Measurements from ENCODE around the gene RUNX2.

Gene RUNX2

GRCh38 chr6:45433533-45434380 is 105.6 kb downstream of the RUNX2 start:
- DNase-seq (ENCODE audit: low read depth in 2 of 2): no peak

- no peak for DNase-seq (ENCODE audit: low read depth in 2 of 2)
Observed at GRCh38 chr6:45434381-45434700, 106.2 kb downstream of the RUNX2 start.

- DNase-seq (ENCODE audit: low read depth in 2 of 2): no peak
Observed at GRCh38 chr6:45436544-45437438, 108.7 kb downstream of the RUNX2 start.

GRCh38 chr6:45437439-45437815 is 109.3 kb downstream of the RUNX2 start:
- no peak for DNase-seq (ENCODE audit: low read depth in 2 of 2)

- no peak for DNase-seq (ENCODE audit: low read depth in 2 of 2)
Observed at GRCh38 chr6:45438151-45438550, 110.0 kb downstream of the RUNX2 start.

- DNase-seq (ENCODE audit: low read depth in 2 of 2): peak in 1 of 2 experiments; percentile 75
Observed at GRCh38 chr6:45438849-45439406, 110.8 kb downstream of the RUNX2 start.

- no peak for DNase-seq (ENCODE audit: low read depth in 2 of 2)
Observed at GRCh38 chr6:45439459-45439858, 111.3 kb downstream of the RUNX2 start.

GRCh38 chr6:45439861-45440388 is 111.8 kb downstream of the RUNX2 start:
- no peak for DNase-seq (ENCODE audit: low read depth in 2 of 2)

GRCh38 chr6:45441851-45442453 is 113.8 kb downstream of the RUNX2 start:
- no peak for DNase-seq (ENCODE audit: low read depth in 2 of 2)

GRCh38 chr6:45442716-45443115 is 114.6 kb downstream of the RUNX2 start:
- no peak for DNase-seq (ENCODE audit: low read depth in 2 of 2)

- DNase-seq (ENCODE audit: low read depth in 2 of 2): no peak
Observed at GRCh38 chr6:45445364-45445748, 117.2 kb downstream of the RUNX2 start.

- peak; percentile 99 for DNase-seq (ENCODE audit: low read depth in 2 of 2)
Observed at GRCh38 chr6:45445749-45446549, 117.8 kb downstream of the RUNX2 start.

- no peak for DNase-seq (ENCODE audit: low read depth in 2 of 2)
Observed at GRCh38 chr6:45447005-45447404, 118.9 kb downstream of the RUNX2 start.

GRCh38 chr6:45447716-45448115 is 119.6 kb downstream of the RUNX2 start:
- DNase-seq (ENCODE audit: low read depth in 2 of 2): no peak

GRCh38 chr6:45448417-45449389 is 120.6 kb downstream of the RUNX2 start:
- DNase-seq (ENCODE audit: low read depth in 2 of 2): no peak

GRCh38 chr6:45450132-45450531 is 122.0 kb downstream of the RUNX2 start:
- no peak for DNase-seq (ENCODE audit: low read depth in 2 of 2)

- DNase-seq (ENCODE audit: low read depth in 2 of 2): no peak
Observed at GRCh38 chr6:45450831-45451230, 122.7 kb downstream of the RUNX2 start.

- no peak for DNase-seq (ENCODE audit: low read depth in 2 of 2)
Observed at GRCh38 chr6:45454008-45454911, 126.1 kb downstream of the RUNX2 start.

GRCh38 chr6:45455408-45455807 is 127.3 kb downstream of the RUNX2 start:
- no peak for DNase-seq (ENCODE audit: low read depth in 2 of 2)
